NCI-H345 (cell line): ENCODE results near the gene TTC38.
A peak's percentile ranks its signal among the peaks of the same experiment; 100 is the strongest.

Experiments
- DNase-seq: peaks from one replicate; lab custom pipeline; 2025; lab: John Stamatoyannopoulos, UW

The TTC38 gene

DNA sequence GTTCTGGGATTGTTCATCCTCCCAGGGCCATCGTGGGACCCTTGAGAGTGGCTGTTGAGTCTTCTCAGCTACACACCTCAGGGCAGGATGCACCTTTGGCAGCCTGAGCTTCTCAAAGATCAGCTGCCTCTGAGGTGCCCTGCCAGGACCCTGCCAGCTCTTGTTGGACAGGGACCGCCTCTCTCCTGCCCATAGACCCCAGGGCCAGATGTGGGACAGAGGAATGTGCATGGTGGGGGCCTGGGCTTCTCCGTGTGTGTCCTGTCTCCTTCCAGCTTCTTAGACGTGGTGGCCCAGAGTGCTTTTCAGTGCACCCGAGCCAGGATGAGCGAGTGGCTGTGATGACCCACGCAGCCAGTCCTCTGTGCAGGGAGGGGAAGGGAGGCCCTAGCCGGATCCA is 61.8 kb downstream of the TTC38 start:
- no peak for DNase-seq

DNA sequence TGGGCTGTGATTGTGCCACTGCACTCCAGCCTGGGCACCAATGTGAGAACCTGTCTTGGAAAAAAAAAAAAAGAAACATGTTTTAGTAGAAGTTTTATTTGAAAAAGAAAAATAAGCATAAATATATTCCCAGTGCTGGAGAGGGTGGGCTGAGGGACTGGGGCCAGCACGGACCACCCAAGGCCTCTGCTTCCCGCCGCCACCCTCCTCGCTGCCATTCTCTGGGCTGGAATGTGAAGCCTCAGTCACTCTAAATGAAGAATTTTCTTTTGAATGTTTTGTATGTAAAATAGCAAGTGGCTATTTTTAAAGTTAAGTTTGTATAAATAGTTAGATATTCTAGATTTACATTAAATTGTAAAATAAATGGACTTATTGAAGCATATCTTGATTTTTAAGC is 62.6 kb downstream of the TTC38 start:
- no peak for DNase-seq

DNA sequence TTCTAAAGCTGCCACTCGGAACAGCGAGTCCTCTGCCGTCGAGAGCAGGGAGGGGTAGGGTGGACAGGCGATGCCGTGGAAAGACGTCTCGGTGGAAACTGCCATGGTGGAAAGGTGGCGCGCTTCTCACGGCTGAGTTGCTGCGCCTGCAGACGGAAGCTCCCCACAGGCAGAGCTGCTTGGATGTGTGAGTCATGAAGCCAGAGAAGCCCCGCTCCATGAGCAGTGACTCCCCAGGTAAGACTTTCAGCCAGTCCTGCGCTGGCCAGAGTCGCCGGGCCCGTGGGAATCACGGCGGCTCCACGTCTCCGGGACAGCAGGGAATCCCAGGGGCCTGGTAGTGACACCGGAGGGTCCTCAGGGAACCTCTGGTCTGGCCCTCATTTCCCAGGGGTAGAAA is 63.7 kb downstream of the TTC38 start:
- DNase-seq, result no peak

DNA sequence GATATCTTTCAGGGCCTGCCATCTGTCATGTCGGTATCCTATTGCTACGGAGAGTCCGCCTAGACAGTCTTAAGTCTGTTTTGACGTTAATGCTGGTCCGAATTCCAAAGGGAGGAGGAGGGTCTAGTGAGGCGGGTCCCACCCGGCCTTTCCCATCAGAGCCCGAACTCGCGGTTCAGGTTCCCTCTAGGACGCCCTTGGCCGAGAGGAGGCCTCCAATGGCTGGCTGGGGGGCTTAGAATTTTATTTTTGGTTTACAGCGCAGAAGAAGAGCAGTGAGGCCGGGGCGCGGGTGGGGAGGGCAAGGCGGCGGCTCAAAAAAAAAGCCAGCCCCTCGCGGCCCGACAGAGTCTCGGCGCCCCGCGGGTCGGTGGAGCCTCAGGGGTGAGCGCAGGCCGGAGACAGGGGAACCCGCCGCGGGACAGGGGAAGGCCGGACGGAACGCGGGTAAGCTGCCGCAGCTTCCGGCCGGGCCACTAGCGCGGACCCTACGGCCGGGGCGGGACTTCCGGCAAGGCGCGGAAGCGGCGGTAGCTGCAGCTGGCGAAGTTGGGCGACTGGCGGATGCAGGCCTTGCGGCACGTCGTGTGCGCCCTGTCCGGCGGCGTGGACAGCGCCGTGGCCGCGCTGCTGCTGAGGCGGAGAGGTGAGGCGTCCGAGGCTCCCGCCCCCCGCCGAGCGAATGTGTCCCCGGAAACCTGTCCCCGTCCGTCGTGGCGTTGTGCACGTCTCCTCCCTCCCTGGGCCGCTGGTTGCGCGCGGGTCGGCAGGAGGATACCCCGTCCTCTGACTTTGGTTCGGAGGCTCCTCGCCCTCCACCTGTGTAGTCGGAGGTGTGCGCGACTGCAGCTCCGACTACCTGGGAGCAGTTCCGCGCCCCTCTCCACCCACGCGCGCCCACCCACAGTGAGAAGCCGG is 67.7 kb downstream of the TTC38 start, which contains the start of gene TRMU:
TRMU (plus strand) TSS at position 514 of the 918 bp plus-strand sequence; CDS start at position 565, 51 bp downstream.
- peak; percentile 69 for DNase-seq

DNA sequence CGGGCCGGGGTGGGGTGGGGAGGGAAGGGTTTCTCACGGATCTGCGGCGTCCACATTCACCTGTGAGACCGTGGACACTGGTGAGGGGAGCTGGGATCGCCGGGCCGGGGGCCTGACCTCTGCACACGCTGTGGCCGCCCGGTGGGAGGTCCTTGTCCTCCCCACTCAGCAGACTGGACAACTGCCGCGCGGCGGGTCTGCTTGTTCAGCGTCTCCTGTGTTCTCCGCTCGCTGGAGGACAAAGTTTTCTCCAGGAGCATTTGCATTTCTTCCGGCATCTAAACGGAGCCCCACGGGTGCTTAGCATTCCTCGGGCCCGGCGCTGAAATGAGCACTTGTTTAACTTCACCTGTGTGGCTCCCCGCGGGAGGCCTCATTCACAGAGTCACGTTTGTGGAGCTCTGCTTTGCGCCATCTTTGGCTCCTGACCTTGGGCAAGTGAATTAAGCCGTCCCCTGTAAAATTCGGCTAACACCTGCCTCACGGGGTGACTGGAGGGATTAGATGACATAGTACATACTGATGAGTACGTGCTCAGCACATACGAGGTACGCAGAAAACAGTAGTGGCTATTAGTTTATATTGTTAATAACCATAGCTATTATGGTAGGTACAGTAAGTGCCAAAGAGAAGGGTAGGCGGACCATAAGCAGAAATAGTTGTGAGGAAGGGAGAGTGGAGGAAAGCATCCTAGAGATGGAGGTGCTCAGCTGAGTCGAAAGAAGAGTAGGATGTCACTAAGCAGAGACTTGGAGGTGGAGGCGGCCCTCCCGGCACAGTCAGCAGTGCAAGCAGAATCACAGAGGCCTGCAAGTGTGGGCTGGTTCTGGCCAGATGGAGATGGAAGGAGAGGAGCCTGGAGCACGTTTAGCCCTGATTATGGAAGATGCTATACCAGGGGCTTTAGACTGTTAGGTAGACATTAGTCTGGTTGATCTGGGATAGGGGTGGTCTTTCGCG is 68.6 kb downstream of the TTC38 start:
- no peak for DNase-seq

DNA sequence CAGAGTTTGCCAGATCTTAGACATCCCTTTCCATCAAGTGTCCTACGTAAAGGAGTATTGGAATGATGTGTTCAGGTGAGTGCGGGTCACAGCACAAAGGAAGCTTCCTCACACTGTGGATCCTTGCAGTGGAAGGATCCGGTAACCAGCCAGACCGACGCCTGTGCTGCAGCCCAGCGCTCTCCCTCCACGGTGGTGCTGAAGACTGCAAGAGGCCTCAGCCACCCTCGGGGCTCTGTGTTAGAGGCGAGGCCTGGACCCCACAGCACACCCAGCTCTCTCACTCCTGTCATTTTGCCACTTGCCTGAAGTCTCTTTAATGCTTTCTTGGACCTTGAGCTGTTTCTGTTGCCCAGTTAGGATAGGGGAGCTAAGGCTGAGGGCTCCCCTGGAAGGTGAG is 70.1 kb downstream of the TTC38 start:
- DNase-seq, result no peak

DNA sequence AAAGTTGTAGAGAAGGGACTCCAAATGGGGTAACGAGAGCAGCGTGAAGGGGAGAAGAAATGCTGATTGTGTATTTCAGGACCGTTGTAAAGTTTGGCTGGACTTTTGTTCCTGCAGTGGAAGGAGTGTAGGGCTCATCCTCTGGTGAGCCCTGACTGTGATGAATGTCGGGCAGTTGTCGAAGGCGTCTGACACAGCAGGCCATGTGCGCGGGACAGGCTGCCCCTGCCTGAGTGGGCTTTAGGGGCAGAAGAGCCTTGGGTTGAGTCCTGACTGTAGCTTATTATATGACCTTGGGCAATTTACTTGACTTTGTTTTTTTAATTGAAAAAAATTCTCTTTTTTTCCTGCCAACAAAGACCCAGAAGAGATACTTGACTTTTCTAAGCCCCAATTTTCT is 70.8 kb downstream of the TTC38 start:
- DNase-seq, result no peak

DNA sequence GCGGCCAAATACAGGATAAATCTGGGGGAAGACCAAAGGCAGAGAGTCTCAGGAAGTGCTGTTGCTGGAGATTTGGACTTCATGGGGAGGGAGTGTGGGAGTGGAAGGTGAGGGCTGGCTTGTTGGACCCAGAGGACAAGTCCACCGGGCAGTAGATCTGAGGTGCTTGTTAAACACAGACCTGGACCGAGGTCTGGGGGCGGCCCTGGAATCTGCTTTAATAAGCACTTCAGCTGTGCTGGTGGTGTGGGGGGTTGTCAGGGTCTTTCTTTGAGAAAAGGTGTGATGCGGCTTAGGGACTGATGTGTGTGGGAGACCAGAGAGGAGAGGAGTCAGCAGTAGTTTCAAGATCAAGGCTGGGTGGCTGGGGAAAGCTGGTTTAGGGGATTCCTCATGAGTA is 72.1 kb downstream of the TTC38 start:
- no peak for DNase-seq

DNA sequence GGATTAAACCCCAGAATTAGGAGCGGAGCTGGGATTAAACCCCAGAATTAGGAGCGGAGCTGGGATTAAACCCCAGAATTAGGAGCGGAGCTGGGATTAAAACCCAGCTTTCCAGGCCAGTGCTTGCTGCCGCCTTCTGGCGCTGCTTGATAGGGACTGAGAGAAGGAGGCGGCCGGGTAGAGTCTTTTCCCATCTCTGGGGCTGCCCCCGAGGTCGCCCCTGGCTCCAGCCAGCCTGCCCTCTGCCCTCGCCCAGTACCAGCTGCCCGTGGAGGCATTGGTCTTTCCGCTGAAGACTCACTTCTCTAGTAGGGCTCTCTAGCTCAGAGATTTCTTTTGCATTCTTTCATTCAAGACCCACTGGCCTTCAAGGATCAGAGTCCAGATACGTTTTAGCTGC is 72.9 kb downstream of the TTC38 start:
- DNase-seq, result no peak
